Measurements from ENCODE around the gene ACTR5.

The ACTR5 gene

GRCh38 chr20:38748097-38748860 is at the start of gene ACTR5:
Gene ACTR5 (plus strand): TSS chr20:38748460. CDS start chr20:38748479, 19 bp downstream.
- Mint-ChIP-seq H3K36me3 (ENCODE audit: low read depth) (peaks cover 19% of the 10 kb centered on the region), H3K27ac (peak within 1 kb of the TSS; percentile 99), H3K9me3 (peaks cover 3% of the 10 kb centered on the region), H3K27me3 (ENCODE audit: low read depth, poor library complexity) (peaks cover 39% of the 10 kb centered on the region), H3K4me1 (peaks cover 16% of the 10 kb centered on the region), H3K4me3 (peak within 1 kb of the TSS; percentile 98)
- TF ChIP-seq CTCF (IDR thresholded peaks at IDR 0.05), result no peak
- peak; percentile 99 for DNase-seq

- peaks cover 26% of the 10 kb centered on the region for H3K27me3 Mint-ChIP-seq (ENCODE audit: low read depth, poor library complexity)
- no peaks in the 10 kb centered on the region for H3K9me3 Mint-ChIP-seq
- H3K4me1 Mint-ChIP-seq, result no peaks in the 10 kb centered on the region
- no peak for TF ChIP-seq CTCF (IDR thresholded peaks at IDR 0.05)
- H3K36me3 Mint-ChIP-seq (ENCODE audit: low read depth), result no peaks in the 10 kb centered on the region
- H3K27ac Mint-ChIP-seq, result no peak overlapping the region
- no peak overlapping the region for H3K4me3 Mint-ChIP-seq
- no peak for DNase-seq
Measured at GRCh38 chr20:38698541-38698940, 49.7 kb upstream of the ACTR5 start.

GRCh38 chr20:38700141-38700540 is 48.1 kb upstream of the ACTR5 start:
- TF ChIP-seq CTCF (IDR thresholded peaks at IDR 0.05), result no peak
- Mint-ChIP-seq H3K27me3 (ENCODE audit: low read depth, poor library complexity) (peaks cover 10% of the 10 kb centered on the region), H3K4me1 (no peaks in the 10 kb centered on the region), H3K27ac (no peak overlapping the region), H3K4me3 (no peak overlapping the region), H3K36me3 (ENCODE audit: low read depth) (no peaks in the 10 kb centered on the region), H3K9me3 (no peaks in the 10 kb centered on the region)
- DNase-seq, result no peak

GRCh38 chr20:38700926-38701325 is 47.3 kb upstream of the ACTR5 start:
- peaks cover 3% of the 10 kb centered on the region for H3K4me1 Mint-ChIP-seq
- H3K36me3 Mint-ChIP-seq (ENCODE audit: low read depth), result no peaks in the 10 kb centered on the region
- no peak for TF ChIP-seq CTCF (IDR thresholded peaks at IDR 0.05)
- H3K4me3 Mint-ChIP-seq, result no peak overlapping the region
- H3K9me3 Mint-ChIP-seq, result no peaks in the 10 kb centered on the region
- DNase-seq, result no peak
- no peak overlapping the region for H3K27ac Mint-ChIP-seq
- H3K27me3 Mint-ChIP-seq (ENCODE audit: low read depth, poor library complexity), result peaks cover 5% of the 10 kb centered on the region

- H3K27me3 Mint-ChIP-seq (ENCODE audit: low read depth, poor library complexity), result peaks cover 13% of the 10 kb centered on the region
- H3K4me1 Mint-ChIP-seq, result peaks cover 24% of the 10 kb centered on the region
- TF ChIP-seq CTCF (IDR thresholded peaks at IDR 0.05), result no peak
- no peak overlapping the region for H3K4me3 Mint-ChIP-seq
- H3K9me3 Mint-ChIP-seq, result no peaks in the 10 kb centered on the region
- no peaks in the 10 kb centered on the region for H3K36me3 Mint-ChIP-seq (ENCODE audit: low read depth)
- H3K27ac Mint-ChIP-seq, result no peak overlapping the region
- no peak for DNase-seq
Measured at GRCh38 chr20:38703526-38703925, 44.7 kb upstream of the ACTR5 start.

- H3K9me3 Mint-ChIP-seq, result no peaks in the 10 kb centered on the region
- H3K36me3 Mint-ChIP-seq (ENCODE audit: low read depth), result no peaks in the 10 kb centered on the region
- no peak for DNase-seq
- peaks cover 30% of the 10 kb centered on the region for H3K4me1 Mint-ChIP-seq
- no peak for TF ChIP-seq CTCF (IDR thresholded peaks at IDR 0.05)
- no peak overlapping the region for H3K27ac Mint-ChIP-seq
- H3K4me3 Mint-ChIP-seq, result no peak overlapping the region
- H3K27me3 Mint-ChIP-seq (ENCODE audit: low read depth, poor library complexity), result peaks cover 15% of the 10 kb centered on the region
Measured at GRCh38 chr20:38704136-38704535, 44.1 kb upstream of the ACTR5 start.

Measured in nephron progenitor cell (in vitro differentiated cells).